ENCODE measurements around the gene C16orf54. TPM values are rescaled to one million over a fixed set of nuclear protein-coding genes. Genes with fewer than 3 reads are reported as not detected.

C16orf54 gene
- total RNA-seq, 1 experiment from 2014 or later, result not detected

DNA sequence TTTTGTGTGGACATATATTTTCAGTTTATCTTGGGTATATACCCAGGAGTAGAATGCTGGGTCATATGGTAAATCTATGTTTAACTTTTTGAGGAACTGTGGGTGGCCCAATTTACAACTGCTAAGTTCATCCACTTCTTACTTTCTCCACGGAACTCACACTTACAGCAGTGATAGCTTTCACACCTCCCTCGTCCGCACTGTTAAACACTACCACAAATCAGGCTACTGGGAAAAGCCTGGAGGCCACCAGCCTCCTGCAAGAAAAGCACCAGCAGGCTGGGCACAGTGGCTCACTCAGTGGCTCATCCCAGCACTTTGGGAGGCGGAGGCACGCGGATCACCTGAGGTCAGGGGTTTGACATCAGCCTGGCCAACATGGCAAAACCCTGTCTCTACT, 17.5 kb upstream of the C16orf54 start:
- Histone ChIP-seq H3K4me1 (ENCODE audit: insufficient read depth, low read length) (no peaks in the 10 kb centered on the region), H4K5ac (ENCODE audit: insufficient read length, low read depth, low read length) (no peak overlapping the region), H3K4ac (ENCODE audit: low read depth, low read length) (no peak overlapping the region), H3K79me2 (ENCODE audit: insufficient read depth, low read length) (no peaks in the 10 kb centered on the region), H3K27me3 (ENCODE audit: insufficient read depth, low read length) (no peaks in the 10 kb centered on the region), H3K79me1 (ENCODE audit: insufficient read depth, low read depth, low read length, poor library complexity, severe bottlenecking) (no peaks in the 10 kb centered on the region), H3K23ac (ENCODE audit: insufficient read length, low read depth, low read length) (no peak overlapping the region), H2BK5ac (ENCODE audit: insufficient read length, low read length) (no peak overlapping the region), H2BK12ac (ENCODE audit: insufficient read length, low read depth, low read length) (no peak overlapping the region), H3K9ac (ENCODE audit: extremely low read depth, insufficient read length, low read length) (no peak overlapping the region), H3K14ac (ENCODE audit: insufficient read depth, low read length) (no peak overlapping the region), H4K91ac (ENCODE audit: insufficient read length, low read depth, low read length) (no peak overlapping the region), H3K56ac (ENCODE audit: insufficient read length, low read depth, low read length) (no peak overlapping the region), H2BK15ac (ENCODE audit: low read depth, low read length) (no peak overlapping the region), H2AK5ac (ENCODE audit: insufficient read length, low read length) (no peak overlapping the region), H3T11ph (ENCODE audit: low read length) (no peak overlapping the region), H3K23me2 (ENCODE audit: insufficient read length, low read depth, low read length, poor library complexity, severe bottlenecking) (no peaks in the 10 kb centered on the region), H2BK20ac (ENCODE audit: low read depth, low read length, poor library complexity, severe bottlenecking) (no peak overlapping the region), H3K9me3 (ENCODE audit: control insufficient read depth, low read depth, low read length) (no peaks in the 10 kb centered on the region), H2BK120ac (ENCODE audit: low read depth, low read length, poor library complexity, severe bottlenecking) (no peak overlapping the region), H4K20me1 (ENCODE audit: control insufficient read depth, insufficient read depth, insufficient read length) (no peaks in the 10 kb centered on the region), H3K4me2 (ENCODE audit: insufficient read depth, insufficient read length, low read length) (no peak overlapping the region), H3K27ac (ENCODE audit: insufficient read length, low read depth, low read length) (no peak overlapping the region), H2AFZ (ENCODE audit: low read length) (no peak overlapping the region), H4K8ac (replicated peaks; ENCODE audit: insufficient read length, low read depth, low read length) (no peak overlapping the region), H3K18ac (ENCODE audit: insufficient read length, low read depth, low read length) (no peak overlapping the region)
- H3K27ac Mint-ChIP-seq, result no peak overlapping the region
- H3K36me3 Mint-ChIP-seq (ENCODE audit: insufficient read depth in 1 of 3, low read depth in 3 of 3), result no peaks in the 10 kb centered on the region
- peaks cover 3% of the 10 kb centered on the region for H3K27me3 Mint-ChIP-seq (ENCODE audit: low read depth)
- H3K4me3 Mint-ChIP-seq, result no peak overlapping the region
- WGBS (ENCODE audit: extremely low coverage, insufficient read length, low lambda C conversion rate), result no CpG with 5 or more reads among the region's 6 CpGs
- TF ChIP-seq, protein P1, sequence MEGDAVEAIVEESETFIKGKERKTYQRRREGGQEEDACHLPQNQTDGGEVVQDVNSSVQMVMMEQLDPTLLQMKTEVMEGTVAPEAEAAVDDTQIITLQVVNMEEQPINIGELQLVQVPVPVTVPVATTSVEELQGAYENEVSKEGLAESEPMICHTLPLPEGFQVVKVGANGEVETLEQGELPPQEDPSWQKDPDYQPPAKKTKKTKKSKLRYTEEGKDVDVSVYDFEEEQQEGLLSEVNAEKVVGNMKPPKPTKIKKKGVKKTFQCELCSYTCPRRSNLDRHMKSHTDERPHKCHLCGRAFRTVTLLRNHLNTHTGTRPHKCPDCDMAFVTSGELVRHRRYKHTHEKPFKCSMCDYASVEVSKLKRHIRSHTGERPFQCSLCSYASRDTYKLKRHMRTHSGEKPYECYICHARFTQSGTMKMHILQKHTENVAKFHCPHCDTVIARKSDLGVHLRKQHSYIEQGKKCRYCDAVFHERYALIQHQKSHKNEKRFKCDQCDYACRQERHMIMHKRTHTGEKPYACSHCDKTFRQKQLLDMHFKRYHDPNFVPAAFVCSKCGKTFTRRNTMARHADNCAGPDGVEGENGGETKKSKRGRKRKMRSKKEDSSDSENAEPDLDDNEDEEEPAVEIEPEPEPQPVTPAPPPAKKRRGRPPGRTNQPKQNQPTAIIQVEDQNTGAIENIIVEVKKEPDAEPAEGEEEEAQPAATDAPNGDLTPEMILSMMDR (conservative IDR thresholded peaks at IDR 0.05), result no peak
- no peaks in the 10 kb centered on the region; a peak in 1 of 5 replicates for H3K9me3 Mint-ChIP-seq
- DNase-seq, result no peak
- peaks cover 8 to 10% of the 10 kb centered on the region in 2 experiments; a peak in 2 of 4 replicates for H3K4me1 Mint-ChIP-seq

Data from H9 (cell line).